CD4-positive, alpha-beta T cell (primary cell): ENCODE data around the gene RERE. TPM values are rescaled to one million over a fixed set of nuclear protein-coding genes. Genes with fewer than 3 reads are reported as not detected.
"Not testable (repeated sequence)": the region's sequence is repeated elsewhere in the genome, so short reads cannot be mapped to it uniquely, and the experiment has no call there.

Source experiments
- ATAC-seq: fragments of 200-7000 bp; cut with Tn5 transposase; one replicate; pipeline ENCODE4 v1.10.0; 2022; ENCODE audit warnings: mild to moderate bottlenecking; ENCODE audit not compliant: poor library complexity
- CTCF ChIA-PET: fragments of 350-600 bp; sonication (Branson Sonifier 250); formaldehyde crosslinking; loops from one replicate; lab custom pipeline; 2021; ENCODE audit warnings: antibody characterized with exemption, inconsistent platforms; lab: Charles Lee
- POLR2A ChIA-PET: fragments of 350-600 bp; sonication (Branson Sonifier 250); formaldehyde crosslinking; loops from one replicate; lab custom pipeline; 2021; ENCODE audit warnings: antibody characterized with exemption, inconsistent platforms; lab: Charles Lee
- DNase-seq, 14 experiments: peaks; one replicate each; pipeline ENCODE4 v3.0.0-alpha.2; 2013 to 2020; ENCODE audit warnings: mixed read lengths in 2 of 14
- H3K27ac ChIP-seq, 2 donors: one replicate each; pipeline versions ENCODE4 v1.5.1 to v1.7.0; 2013; ENCODE audit warnings: low read length in 2 of 2, low read depth in 1 of 2, mild to moderate bottlenecking in 1 of 2
- H3K27me3 ChIP-seq, 2 experiments: 1 replicate in 1 of 2; 2 replicates in 1 of 2; pipeline versions ENCODE4 v1.6.1 to v1.7.0; 2013; ENCODE audit warnings: low read length in 2 of 2, control low read depth in 1 of 2, mild to moderate bottlenecking in 1 of 2, moderate library complexity in 1 of 2; ENCODE audit not compliant: insufficient read depth in 2 of 2, control insufficient read depth in 1 of 2
- H3K36me3 ChIP-seq: one replicate; pipeline ENCODE4 v1.6.1; 2013; ENCODE audit warnings: low read length, control low read depth; ENCODE audit not compliant: insufficient read depth
- H3K4me1 ChIP-seq: one replicate; pipeline ENCODE4 v1.6.1; 2013; ENCODE audit warnings: low read length, control low read depth; ENCODE audit not compliant: insufficient read depth
- H3K4me3 ChIP-seq: one replicate; pipeline ENCODE4 v1.5.1; 2013; ENCODE audit warnings: mild to moderate bottlenecking, low read length, moderate library complexity
- H3K9me3 ChIP-seq, 2 experiments: 1 replicate in 1 of 2; 2 replicates in 1 of 2; pipeline versions ENCODE4 v1.6.1 to v1.7.0; 2013; ENCODE audit warnings: low read length in 2 of 2, mild to moderate bottlenecking in 2 of 2, control low read depth in 1 of 2, moderate library complexity in 1 of 2; ENCODE audit not compliant: control insufficient read depth in 1 of 2, insufficient read depth in 1 of 2
- H3K27ac Mint-ChIP-seq: one replicate; pipeline ENCODE4 v1.8.0; 2020; ENCODE audit warnings: mixed read lengths
- H3K27me3 Mint-ChIP-seq: one replicate; pipeline ENCODE4 v1.8.0; 2021; ENCODE audit warnings: mixed read lengths
- H3K36me3 Mint-ChIP-seq: one replicate; pipeline ENCODE4 v1.8.0; 2021; ENCODE audit warnings: low read depth, mixed read lengths
- H3K4me1 Mint-ChIP-seq: one replicate; pipeline ENCODE4 v1.8.0; 2021; ENCODE audit warnings: low read depth, mixed read lengths
- H3K4me3 Mint-ChIP-seq: one replicate; pipeline ENCODE4 v1.8.0; 2020; ENCODE audit warnings: mild to moderate bottlenecking, mixed read lengths
- H3K9me3 Mint-ChIP-seq: one replicate; pipeline ENCODE4 v1.8.0; 2020; ENCODE audit warnings: mixed read lengths
- CTCF ChIP-seq: fragments of 200-600 bp; IDR thresholded peaks from one replicate; pipeline ENCODE4 v1.8.0; 2022; ENCODE audit warnings: antibody characterized with exemption, mild to moderate bottlenecking
- intact Hi-C, 2 experiments: fragments of 100-400 bp; cut with DNase I in 1 of 2; cut with micrococcal nuclease in 1 of 2; formaldehyde crosslinking; loops; one replicate each; pipeline versions ENCODE4 v1.15.1 to v1.9.0; 2023 to 2025; cut with DNase I, micrococcal nuclease
- total RNA-seq, 174 experiments: library from RNA in 2 of 174; stranded (reverse) in 2 of 174; gene quantifications; one replicate each; pipeline ENCODE4 v1.2.3 and lab custom pipeline; 2021 to 2026

RERE gene
- total RNA-seq, 2 experiments from 2014 or later = 78.4 to 84.0 TPM

GRCh38 chr1:8447616-8448150 is 369.8 kb downstream of the RERE start:
- POLR2A ChIA-PET = no interaction called here
- no peak overlapping the region for H3K27ac Mint-ChIP-seq
- ATAC-seq (no peak), DNase-seq (no peak)
- CTCF ChIA-PET = no interaction called here
- peaks cover 0 to 13% of the 10 kb centered on the region in 2 experiments for H3K9me3 ChIP-seq
- peaks cover 4% of the 10 kb centered on the region for H3K4me1 Mint-ChIP-seq
- H3K4me3 ChIP-seq = no peak overlapping the region
- H3K27ac ChIP-seq = no peak overlapping the region
- peaks cover 17% of the 10 kb centered on the region for H3K4me1 ChIP-seq
- H3K27me3 Mint-ChIP-seq = no peaks in the 10 kb centered on the region
- no peak overlapping the region for H3K4me3 Mint-ChIP-seq
- intact Hi-C loops = no loop called here
- no peak for TF ChIP-seq CTCF
- peaks cover 3% of the 10 kb centered on the region for H3K9me3 Mint-ChIP-seq
- H3K36me3 Mint-ChIP-seq = peaks cover 28% of the 10 kb centered on the region
- H3K27me3 ChIP-seq = no peaks in the 10 kb centered on the region
- H3K36me3 ChIP-seq = peaks cover 14% of the 10 kb centered on the region

GRCh38 chr1:8446119-8446518 is 371.3 kb downstream of the RERE start:
- not testable (repeated sequence) for H3K27me3 Mint-ChIP-seq

GRCh38 chr1:8443558-8444194 is 373.8 kb downstream of the RERE start:
- H3K4me1 Mint-ChIP-seq = peaks cover 17% of the 10 kb centered on the region
- Histone ChIP-seq H3K9me3 (peaks cover 0 to 13% of the 10 kb centered on the region in 2 experiments), H3K36me3 (peaks cover 16% of the 10 kb centered on the region), H3K4me3 (no peak overlapping the region), H3K4me1 (peaks cover 2% of the 10 kb centered on the region), H3K27me3 (no peaks in the 10 kb centered on the region), H3K27ac (no peak overlapping the region)
- intact Hi-C loops = no loop called here
- H3K9me3 Mint-ChIP-seq = peaks cover 3% of the 10 kb centered on the region
- H3K27ac Mint-ChIP-seq = no peak overlapping the region
- H3K36me3 Mint-ChIP-seq = peaks cover 50% of the 10 kb centered on the region
- CTCF ChIA-PET = interaction anchor here (0.7 to 0.8 kb wide), 2 partner anchors 127 to 412 kb away, joined by 3 read pairs; no protein-coding TSS in a partner anchor
- DNase-seq = peak in 1 of 14 experiments; percentile 21
- H3K4me3 Mint-ChIP-seq = no peak overlapping the region
- no peak for TF ChIP-seq CTCF
- POLR2A ChIA-PET = interaction anchor here (0.7 kb wide), 1 partner anchor 12 kb away, joined by 3 read pairs; no protein-coding TSS in a partner anchor
- no peak for ATAC-seq
- H3K27me3 Mint-ChIP-seq = no peaks in the 10 kb centered on the region

More at GRCh38 chr1:8446119-8446518, 371.3 kb downstream of the RERE start:
- H3K9me3 Mint-ChIP-seq, CTCF ChIA-PET, POLR2A ChIA-PET, ATAC-seq, H3K27ac ChIP-seq, H3K27me3 ChIP-seq, H3K4me1 Mint-ChIP-seq, H3K4me3 ChIP-seq, intact Hi-C loops, DNase-seq, H3K4me3 Mint-ChIP-seq: not testable (repeated sequence)
- H3K36me3 ChIP-seq = peaks cover 15% of the 10 kb centered on the region
- peak overlapping the region; percentile 14 for H3K27ac Mint-ChIP-seq
- H3K36me3 Mint-ChIP-seq = peaks cover 36% of the 10 kb centered on the region
- H3K4me1 ChIP-seq = peaks cover 17% of the 10 kb centered on the region
- H3K9me3 ChIP-seq = peaks cover 0 to 13% of the 10 kb centered on the region in 2 experiments
